Gastrocnemius medialis (tissue), 4 donors: ENCODE data around the gene ZNF213.

ENCODE experiments used
- CTCF ChIP-seq, 5 experiments: fragments of 450-650 bp in 3 of 5; fragments of 200-600 bp in 2 of 5; sonication (generic) in 2 of 5; IDR thresholded peaks in 4 of 5; conservative IDR thresholded peaks in 1 of 5; 1 replicate in 4 of 5; 2 replicates in 1 of 5; pipeline ENCODE4 v1.5.1; 2016 to 2019; ENCODE audit warnings: antibody characterized with exemption in 5 of 5, mild to moderate bottlenecking in 3 of 5, moderate library complexity in 3 of 5
- POLR2A ChIP-seq, 2 donors: fragments of 450-650 bp; IDR thresholded peaks; one replicate each; pipeline ENCODE4 v1.6.1; 2017; ENCODE audit warnings: antibody characterized with exemption in 2 of 2, mild to moderate bottlenecking in 2 of 2, moderate library complexity in 2 of 2

- TF ChIP-seq CTCF (IDR thresholded peaks at IDR 0.05 in 4 of 5, conservative IDR thresholded peaks at IDR 0.05 in 1 of 5) (no peak), POLR2A (IDR thresholded peaks at IDR 0.05) (no peak)
Observed at GRCh38 chr16:3085868-3086595, 48.8 kb upstream of the ZNF213 start.
